PC-3 (cell line): Measurements from ENCODE around the gene FGR. TPM values are rescaled to one million over a fixed set of nuclear protein-coding genes. Genes with fewer than 3 reads are reported as not detected.

Source experiments
- ATAC-seq: fragments of 200-7000 bp; cut with Tn5 transposase; 2 replicates; pipeline ENCODE4 v1.9.1; 2020; ENCODE audit warnings: mild to moderate bottlenecking, moderate library complexity
- BruUV-seq: library from RNA; stranded (reverse); fragments of 400-500 nt; replicated peaks from 2 replicates; lab custom pipeline; 2021; lab: Mats Ljungman, UMichigan
- CTCF ChIA-PET: fragments of 300-600 bp; sonication (Branson Sonifier 250); formaldehyde crosslinking; loops from one replicate; lab custom pipeline; 2022; ENCODE audit warnings: antibody characterized with exemption; lab: Charles Lee
- POLR2A ChIA-PET: fragments of 300-600 bp; sonication (Branson Sonifier 250); formaldehyde crosslinking; loops from one replicate; lab custom pipeline; 2022; ENCODE audit warnings: antibody characterized with exemption; ENCODE audit not compliant: unreplicated experiment; lab: Charles Lee
- DNase-seq: peaks from one replicate; pipeline ENCODE4 v3.0.0-alpha.2; 2015
- H2AFZ ChIP-seq: fragments of 300-600 bp; sonication (generic); 2 replicates; pipeline ENCODE4 v1.6.0; 2016; ENCODE audit warnings: antibody characterized with exemption, low read length
- H3F3A ChIP-seq: fragments of 300-600 bp; sonication (generic); one replicate; pipeline ENCODE4 v1.6.0; 2017; ENCODE audit warnings: antibody characterized with exemption, low read length, control low read depth, mild to moderate bottlenecking; ENCODE audit not compliant: unreplicated experiment
- H3K27ac ChIP-seq: fragments of 300-600 bp; sonication (generic); 2 replicates; pipeline ENCODE4 v1.5.1; 2016; ENCODE audit warnings: mild to moderate bottlenecking, low read length
- H3K27me3 ChIP-seq: fragments of 300-600 bp; sonication (generic); 2 replicates; pipeline ENCODE4 v1.6.1; 2016; ENCODE audit warnings: low read length, mixed read lengths
- H3K36me3 ChIP-seq: fragments of 300-600 bp; sonication (generic); 2 replicates; pipeline ENCODE4 v1.6.1; 2016; ENCODE audit warnings: low read depth, mixed run types, low read length, mixed read lengths
- H3K4me1 ChIP-seq: fragments of 300-600 bp; sonication (generic); 2 replicates; pipeline ENCODE4 v1.5.1; 2016; ENCODE audit warnings: low read length; ENCODE audit not compliant: insufficient read depth
- H3K4me2 ChIP-seq: fragments of 300-600 bp; sonication (generic); 2 replicates; pipeline ENCODE4 v1.6.0; 2016; ENCODE audit warnings: low read length
- H3K4me3 ChIP-seq: fragments of 300-600 bp; sonication (generic); 2 replicates; pipeline ENCODE4 v1.5.1; 2016; ENCODE audit warnings: mild to moderate bottlenecking, low read length, mixed read lengths
- H3K79me2 ChIP-seq: fragments of 300-600 bp; sonication (generic); 2 replicates; pipeline ENCODE4 v1.6.1; 2017; ENCODE audit warnings: low read length, mixed read lengths
- H3K9ac ChIP-seq: fragments of 300-600 bp; sonication (generic); 2 replicates; pipeline ENCODE4 v1.6.0; 2016; ENCODE audit warnings: mild to moderate bottlenecking, low read length
- H3K9me2 ChIP-seq: fragments of 300-600 bp; sonication (generic); replicated peaks from 2 replicates; pipeline ENCODE4 v1.6.1; 2016; ENCODE audit warnings: mixed run types, low read length, mixed read lengths
- H3K9me3 ChIP-seq: fragments of 300-600 bp; sonication (generic); 2 replicates; pipeline ENCODE4 v1.6.1; 2016; ENCODE audit warnings: low read length, mixed read lengths
- H4K20me1 ChIP-seq: fragments of 300-600 bp; sonication (generic); 2 replicates; pipeline ENCODE4 v1.6.1; 2016; ENCODE audit warnings: low read length, mixed read lengths
- EZH2 ChIP-seq: fragments of 300-600 bp; sonication (generic); IDR thresholded peaks from one replicate; pipeline ENCODE4 v1.6.1; 2017; ENCODE audit warnings: antibody characterized with exemption, mild to moderate bottlenecking, low read length; ENCODE audit not compliant: unreplicated experiment
- EZH2phosphoT487 ChIP-seq: fragments of 300-600 bp; sonication (generic); IDR thresholded peaks from 2 replicates; pipeline ENCODE4 v1.6.1; 2018; ENCODE audit warnings: mild to moderate bottlenecking, antibody characterized with exemption, low read length, borderline replicate concordance
- intact Hi-C: fragments of 100-400 bp; cut with micrococcal nuclease; formaldehyde crosslinking; loops from 2 replicates; pipeline ENCODE4 v1.9.0; 2023
- total RNA-seq: library from RNA; depleted of rRNA; stranded (reverse); fragments of >200 nt; gene quantifications from 2 replicates; pipeline ENCODE4 v1.2.3, GENCODE V29; 2014
- TF ChIP-seq, protein P1 (sequence below): fragments of 300-600 bp; sonication (generic); conservative IDR thresholded peaks from 2 replicates; pipeline ENCODE4 v1.5.1; 2017; ENCODE audit warnings: antibody characterized with exemption, low read depth, mild to moderate bottlenecking, low read length

Gene FGR
- total RNA-seq, 1 experiment from 2014 or later, result not detected

GRCh38 chr1:27638047-27638734, 3.2 kb upstream of the FGR start:
- H3K4me1 ChIP-seq, result no peaks in the 10 kb centered on the region
- H2AFZ ChIP-seq, result no peak overlapping the region
- TF ChIP-seq, protein P1, sequence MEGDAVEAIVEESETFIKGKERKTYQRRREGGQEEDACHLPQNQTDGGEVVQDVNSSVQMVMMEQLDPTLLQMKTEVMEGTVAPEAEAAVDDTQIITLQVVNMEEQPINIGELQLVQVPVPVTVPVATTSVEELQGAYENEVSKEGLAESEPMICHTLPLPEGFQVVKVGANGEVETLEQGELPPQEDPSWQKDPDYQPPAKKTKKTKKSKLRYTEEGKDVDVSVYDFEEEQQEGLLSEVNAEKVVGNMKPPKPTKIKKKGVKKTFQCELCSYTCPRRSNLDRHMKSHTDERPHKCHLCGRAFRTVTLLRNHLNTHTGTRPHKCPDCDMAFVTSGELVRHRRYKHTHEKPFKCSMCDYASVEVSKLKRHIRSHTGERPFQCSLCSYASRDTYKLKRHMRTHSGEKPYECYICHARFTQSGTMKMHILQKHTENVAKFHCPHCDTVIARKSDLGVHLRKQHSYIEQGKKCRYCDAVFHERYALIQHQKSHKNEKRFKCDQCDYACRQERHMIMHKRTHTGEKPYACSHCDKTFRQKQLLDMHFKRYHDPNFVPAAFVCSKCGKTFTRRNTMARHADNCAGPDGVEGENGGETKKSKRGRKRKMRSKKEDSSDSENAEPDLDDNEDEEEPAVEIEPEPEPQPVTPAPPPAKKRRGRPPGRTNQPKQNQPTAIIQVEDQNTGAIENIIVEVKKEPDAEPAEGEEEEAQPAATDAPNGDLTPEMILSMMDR, result no peak
- TF ChIP-seq EZH2 (no peak), EZH2phosphoT487 (no peak)
- H3K9me2 ChIP-seq, result no peaks in the 10 kb centered on the region
- no peaks in the 10 kb centered on the region for H3K9me3 ChIP-seq
- no peaks in the 10 kb centered on the region for H3K36me3 ChIP-seq
- DNase-seq (no peak), ATAC-seq (no peak)
- intact Hi-C loops, result no loop called here
- no peak overlapping the region for H3K4me2 ChIP-seq
- no peaks in the 10 kb centered on the region for H3K79me2 ChIP-seq
- no TSS peak for BruUV-seq
- H3K9ac ChIP-seq, result no peak overlapping the region
- H3K27me3 ChIP-seq, result no peaks in the 10 kb centered on the region
- CTCF ChIA-PET, result no interaction called here
- H3F3A ChIP-seq, result no peaks in the 10 kb centered on the region
- POLR2A ChIA-PET, result no interaction called here
- H3K27ac ChIP-seq, result no peak overlapping the region
- H4K20me1 ChIP-seq, result no peaks in the 10 kb centered on the region
- H3K4me3 ChIP-seq, result no peak overlapping the region

GRCh38 chr1:27635396-27636142, 584 bp upstream of the FGR start:
- no peaks in the 10 kb centered on the region for H3F3A ChIP-seq
- no peak for TF ChIP-seq EZH2phosphoT487
- DNase-seq (no peak), ATAC-seq (no peak)
- ChIA-PET CTCF (no interaction called here), POLR2A (no interaction called here)
- H3K36me3 ChIP-seq, result no peaks in the 10 kb centered on the region
- no peak overlapping the region for H2AFZ ChIP-seq
- H3K79me2 ChIP-seq, result no peaks in the 10 kb centered on the region
- no peaks in the 10 kb centered on the region for H3K9me3 ChIP-seq
- BruUV-seq, result no TSS peak
- intact Hi-C loops, result no loop called here
- H3K27me3 ChIP-seq, result no peaks in the 10 kb centered on the region
- no peak overlapping the region for H3K9ac ChIP-seq
- no peak overlapping the region for H3K27ac ChIP-seq
- no peak overlapping the region for H3K4me3 ChIP-seq
- no peaks in the 10 kb centered on the region for H3K4me1 ChIP-seq
- no peak overlapping the region for H3K4me2 ChIP-seq
- H4K20me1 ChIP-seq, result no peaks in the 10 kb centered on the region
- H3K9me2 ChIP-seq, result no peaks in the 10 kb centered on the region

DNA sequence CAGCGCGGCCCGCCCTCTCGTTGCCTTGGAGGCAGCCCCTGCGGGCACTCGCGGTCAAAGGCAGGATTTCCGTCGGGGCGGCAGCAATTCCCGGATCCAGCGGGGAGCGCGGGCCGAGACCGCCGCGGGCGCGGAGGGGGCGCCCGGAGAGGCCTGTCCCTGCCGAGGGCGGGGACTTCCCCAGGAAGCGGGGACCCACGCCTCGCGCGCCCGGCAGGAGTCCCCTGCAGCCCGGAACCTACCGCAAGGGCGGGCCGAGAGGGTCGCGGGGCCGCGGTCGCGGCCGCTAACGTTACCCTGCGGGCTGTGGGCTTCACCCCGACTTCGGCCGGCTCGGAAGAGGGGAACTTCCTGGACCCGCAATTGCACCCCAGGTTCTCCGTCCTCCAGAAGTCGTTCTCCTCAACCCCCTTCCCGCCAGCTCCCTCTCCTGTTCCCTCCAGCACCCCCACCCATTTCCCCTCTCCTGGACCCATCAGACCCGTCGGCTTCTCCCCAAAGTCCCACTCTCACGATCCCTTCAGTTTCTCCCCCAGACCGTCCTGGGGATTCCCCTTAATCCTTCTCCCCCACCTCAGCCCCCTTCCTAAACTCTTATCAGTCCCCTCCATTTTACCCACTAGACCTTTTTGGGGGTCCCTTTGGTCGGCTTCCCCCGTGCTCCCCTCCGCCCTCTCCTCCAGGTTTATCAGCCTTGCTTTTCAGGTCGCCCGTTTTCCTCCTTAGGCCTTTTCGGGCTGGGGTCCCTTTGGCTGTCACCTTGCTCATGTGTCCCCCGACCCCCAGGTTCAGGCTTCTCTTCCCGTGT, 604 bp downstream of the FGR start:
- ATAC-seq (no peak), DNase-seq (no peak)
- H4K20me1 ChIP-seq, result no peaks in the 10 kb centered on the region
- intact Hi-C loops, result no loop called here
- BruUV-seq, result no TSS peak
- H3K9me3 ChIP-seq, result no peaks in the 10 kb centered on the region
- no peak overlapping the region for H3K9ac ChIP-seq
- no peaks in the 10 kb centered on the region for H3K4me1 ChIP-seq
- H2AFZ ChIP-seq, result no peak overlapping the region
- no peak overlapping the region for H3K4me2 ChIP-seq
- TF ChIP-seq, protein P1, result no peak
- no peak for TF ChIP-seq EZH2phosphoT487
- no peak for TF ChIP-seq EZH2
- ChIA-PET POLR2A (no interaction called here), CTCF (no interaction called here)
- no peaks in the 10 kb centered on the region for H3K36me3 ChIP-seq
- H3K9me2 ChIP-seq, result no peaks in the 10 kb centered on the region
- H3K27me3 ChIP-seq, result no peaks in the 10 kb centered on the region
- H3F3A ChIP-seq, result no peaks in the 10 kb centered on the region
- no peak overlapping the region for H3K27ac ChIP-seq
- H3K79me2 ChIP-seq, result no peaks in the 10 kb centered on the region
- no peak overlapping the region for H3K4me3 ChIP-seq
